Neutrophil (primary cell): ENCODE measurements around the gene PPP1R17.

ENCODE experiments used
- H3K27ac ChIP-seq: fragments of 200-600 bp; sonication (generic); 2 replicates; pipeline ENCODE4 v1.5.1; 2016; ENCODE audit warnings: mild to moderate bottlenecking, moderate library complexity
- H3K27me3 ChIP-seq: fragments of 200-600 bp; sonication (generic); 2 replicates; pipeline ENCODE4 v1.6.0; 2016; ENCODE audit warnings: mild to moderate bottlenecking
- H3K36me3 ChIP-seq: fragments of 200-600 bp; sonication (generic); 2 replicates; pipeline ENCODE4 v1.5.1; 2017
- H3K4me1 ChIP-seq, 2 experiments: fragments of 200-600 bp in 1 of 2; sonication (generic) in 1 of 2; 1 replicate in 1 of 2; 2 replicates in 1 of 2; pipeline versions ENCODE4 v1.5.1 to v1.6.1; 2013 to 2016; ENCODE audit warnings: low read depth in 1 of 2, low read length in 1 of 2, mild to moderate bottlenecking in 1 of 2, moderate library complexity in 1 of 2; ENCODE audit not compliant: control insufficient read depth in 1 of 2, insufficient read depth in 1 of 2
- H3K4me3 ChIP-seq, 2 experiments: fragments of 200-600 bp in 1 of 2; sonication (generic) in 1 of 2; 1 replicate in 1 of 2; 2 replicates in 1 of 2; pipeline ENCODE4 v1.5.1; 2013 to 2016; ENCODE audit warnings: low read depth in 1 of 2, low read length in 1 of 2, mild to moderate bottlenecking in 1 of 2, moderate library complexity in 1 of 2
- H3K9me3 ChIP-seq: fragments of 200-600 bp; sonication (generic); 2 replicates; pipeline ENCODE4 v1.5.1; 2016
- CTCF ChIP-seq: fragments of 200-600 bp; sonication (generic); IDR thresholded peaks from 2 replicates; pipeline ENCODE4 v1.5.1; 2016; ENCODE audit warnings: antibody characterized with exemption

The PPP1R17 gene

GRCh38 chr7:31735991-31736982 lies 49.3 kb downstream of the PPP1R17 start:
- H3K36me3 ChIP-seq, result no peaks in the 10 kb centered on the region
- H3K9me3 ChIP-seq, result no peaks in the 10 kb centered on the region
- no peak overlapping the region for H3K27ac ChIP-seq
- no peak overlapping the region for H3K4me3 ChIP-seq
- TF ChIP-seq CTCF, result peak; percentile 56
- H3K4me1 ChIP-seq, result no peaks in the 10 kb centered on the region
- peaks cover 8% of the 10 kb centered on the region for H3K27me3 ChIP-seq

- no peak for TF ChIP-seq CTCF
- Histone ChIP-seq H3K27me3 (peaks cover 31% of the 10 kb centered on the region), H3K36me3 (no peaks in the 10 kb centered on the region), H3K27ac (no peak overlapping the region), H3K4me1 (no peaks in the 10 kb centered on the region), H3K9me3 (no peaks in the 10 kb centered on the region), H3K4me3 (no peak overlapping the region)
Observed at GRCh38 chr7:31741852-31742251, 54.8 kb downstream of the PPP1R17 start.

- Histone ChIP-seq H3K4me3 (no peak overlapping the region), H3K9me3 (no peaks in the 10 kb centered on the region), H3K27ac (no peak overlapping the region), H3K4me1 (no peaks in the 10 kb centered on the region), H3K27me3 (peaks cover 31% of the 10 kb centered on the region), H3K36me3 (no peaks in the 10 kb centered on the region)
- TF ChIP-seq CTCF, result peak; percentile 65
Observed at GRCh38 chr7:31744294-31744874, 57.4 kb downstream of the PPP1R17 start.

- Histone ChIP-seq H3K4me3 (no peak overlapping the region), H3K27me3 (peaks cover 16% of the 10 kb centered on the region), H3K27ac (no peak overlapping the region), H3K36me3 (no peaks in the 10 kb centered on the region), H3K4me1 (no peaks in the 10 kb centered on the region), H3K9me3 (no peaks in the 10 kb centered on the region)
- TF ChIP-seq CTCF, result no peak
Observed at GRCh38 chr7:31747553-31747952, 60.5 kb downstream of the PPP1R17 start.

GRCh38 chr7:31748084-31748483 lies 61.1 kb downstream of the PPP1R17 start:
- H3K27ac ChIP-seq, result no peak overlapping the region

More at GRCh38 chr7:31748084-31748483, 61.1 kb downstream of the PPP1R17 start:
- Histone ChIP-seq H3K9me3 (no peaks in the 10 kb centered on the region), H3K36me3 (no peaks in the 10 kb centered on the region), H3K4me3 (no peak overlapping the region), H3K4me1 (no peaks in the 10 kb centered on the region), H3K27me3 (peaks cover 14% of the 10 kb centered on the region)
- TF ChIP-seq CTCF, result no peak
